HG02763 (cell line): Measurements from ENCODE around the gene KCNQ1.
A peak's percentile ranks its signal among the peaks of the same experiment; 100 is the strongest.

ENCODE experiments used
- ATAC-seq: cut with Tn5 transposase; IDR thresholded peaks from one replicate; pipeline ENCODE4 v1.9.1; 2021; ENCODE audit warnings: mild to moderate bottlenecking, moderate library complexity; ENCODE audit not compliant: unreplicated experiment

KCNQ1 gene

DNA sequence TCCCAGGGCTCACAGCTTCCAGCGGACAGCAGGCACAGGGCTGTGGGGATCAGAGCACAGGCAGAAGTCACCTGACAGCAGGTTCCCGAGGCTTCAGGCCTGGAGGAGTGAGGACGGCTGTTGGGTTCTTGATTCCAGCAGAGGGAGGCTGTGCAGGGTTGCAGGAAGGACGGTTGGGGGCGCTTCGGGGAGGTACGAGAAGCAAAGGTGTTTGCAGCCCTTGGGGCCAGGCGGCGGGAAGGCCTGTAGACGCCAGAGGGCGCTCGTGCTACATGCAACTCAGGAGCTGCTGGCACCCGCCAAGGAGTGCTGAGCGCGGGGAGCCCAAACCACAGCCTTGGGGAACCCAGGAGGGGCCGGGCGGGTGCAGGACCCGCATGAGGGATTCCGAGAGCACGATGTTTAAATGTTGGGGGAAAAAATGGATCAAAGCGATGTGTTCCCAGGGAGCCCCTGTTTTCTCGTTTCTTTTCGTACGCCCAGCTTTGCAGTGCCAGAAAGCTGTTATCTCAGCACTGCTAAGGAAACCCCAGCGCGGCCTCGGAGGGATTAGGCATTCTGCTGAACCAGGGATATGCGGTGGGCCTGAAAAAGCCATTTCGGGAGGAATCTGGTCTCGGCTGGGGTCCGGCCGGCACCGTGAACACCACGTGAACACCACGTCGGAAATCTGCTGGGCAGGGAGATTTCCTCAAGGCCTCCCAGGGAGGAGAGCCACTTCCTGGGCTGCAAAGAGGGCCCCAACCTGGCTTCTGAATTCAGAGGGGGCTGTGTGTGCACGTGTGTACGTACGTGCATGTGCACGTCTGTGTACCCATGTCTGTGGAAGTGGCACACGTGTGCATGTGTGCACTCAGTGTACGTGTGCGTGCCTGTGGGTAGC is 88.1 kb downstream of the KCNQ1 start:
- ATAC-seq, result peak; percentile 74

DNA sequence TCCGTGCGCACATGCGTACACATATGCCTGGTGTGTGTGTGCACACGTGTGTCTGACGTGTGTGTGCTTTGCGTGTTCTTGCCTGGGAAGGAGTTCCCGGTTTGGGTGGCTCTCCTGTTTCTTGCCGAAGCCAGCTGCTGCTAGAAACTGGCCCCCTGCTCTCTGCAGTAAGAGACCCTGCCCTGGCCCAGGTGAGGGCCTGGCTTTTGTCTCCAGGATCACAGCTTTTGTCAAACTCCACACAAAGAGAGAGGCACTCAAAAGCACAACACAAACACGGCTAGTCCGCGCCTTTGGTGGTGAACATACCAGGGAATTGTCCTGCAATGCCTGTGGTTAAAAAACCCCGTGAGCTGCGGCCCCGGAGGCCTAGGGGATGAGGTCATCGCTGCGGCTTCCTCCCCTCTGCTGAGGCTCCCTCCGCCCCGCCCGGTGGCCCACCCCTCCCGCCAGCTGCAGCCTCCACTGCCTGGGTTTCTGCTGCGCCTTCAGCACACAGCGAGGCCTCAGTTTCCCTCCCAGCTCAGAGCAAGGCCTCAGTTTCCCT is 88.9 kb downstream of the KCNQ1 start:
- no peak for ATAC-seq

GRCh38 chr11:2534134-2534956 is 89.5 kb downstream of the KCNQ1 start:
- no peak for ATAC-seq

DNA sequence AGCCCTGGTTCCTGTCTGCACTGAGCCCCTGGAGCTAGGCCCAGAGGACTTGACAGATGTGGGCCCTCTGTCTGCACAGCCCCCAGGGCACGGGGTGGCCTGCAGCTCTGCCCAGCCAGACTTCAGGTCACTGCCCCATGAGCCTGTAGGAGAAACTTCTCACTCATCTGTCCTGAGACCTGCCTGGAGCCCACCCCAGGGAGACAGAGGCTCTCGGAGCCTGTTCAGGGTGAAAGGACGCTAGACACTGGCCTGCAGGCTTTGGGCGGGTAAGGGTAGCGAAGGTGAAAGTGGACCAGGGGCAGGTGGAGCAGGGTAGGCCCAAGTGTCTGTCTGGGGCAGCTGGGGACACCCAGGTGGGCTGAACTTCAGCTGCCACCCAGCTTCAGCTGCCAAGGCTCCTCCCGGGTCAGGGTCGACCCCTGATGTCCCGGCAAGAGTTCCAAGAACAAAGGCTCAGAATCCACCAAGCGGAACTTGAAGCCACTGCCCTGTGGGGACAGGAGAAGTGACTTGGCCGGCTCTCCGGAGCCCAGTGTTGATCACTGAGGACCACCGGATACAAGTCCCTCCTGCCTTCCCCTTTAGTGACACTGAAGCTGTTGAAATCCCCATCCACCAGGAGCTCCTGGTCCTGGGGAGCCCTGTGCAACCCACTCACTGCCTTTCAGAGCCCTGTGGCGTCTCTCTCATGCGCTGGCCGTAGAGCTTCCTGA is 90.3 kb downstream of the KCNQ1 start:
- no peak for ATAC-seq

DNA sequence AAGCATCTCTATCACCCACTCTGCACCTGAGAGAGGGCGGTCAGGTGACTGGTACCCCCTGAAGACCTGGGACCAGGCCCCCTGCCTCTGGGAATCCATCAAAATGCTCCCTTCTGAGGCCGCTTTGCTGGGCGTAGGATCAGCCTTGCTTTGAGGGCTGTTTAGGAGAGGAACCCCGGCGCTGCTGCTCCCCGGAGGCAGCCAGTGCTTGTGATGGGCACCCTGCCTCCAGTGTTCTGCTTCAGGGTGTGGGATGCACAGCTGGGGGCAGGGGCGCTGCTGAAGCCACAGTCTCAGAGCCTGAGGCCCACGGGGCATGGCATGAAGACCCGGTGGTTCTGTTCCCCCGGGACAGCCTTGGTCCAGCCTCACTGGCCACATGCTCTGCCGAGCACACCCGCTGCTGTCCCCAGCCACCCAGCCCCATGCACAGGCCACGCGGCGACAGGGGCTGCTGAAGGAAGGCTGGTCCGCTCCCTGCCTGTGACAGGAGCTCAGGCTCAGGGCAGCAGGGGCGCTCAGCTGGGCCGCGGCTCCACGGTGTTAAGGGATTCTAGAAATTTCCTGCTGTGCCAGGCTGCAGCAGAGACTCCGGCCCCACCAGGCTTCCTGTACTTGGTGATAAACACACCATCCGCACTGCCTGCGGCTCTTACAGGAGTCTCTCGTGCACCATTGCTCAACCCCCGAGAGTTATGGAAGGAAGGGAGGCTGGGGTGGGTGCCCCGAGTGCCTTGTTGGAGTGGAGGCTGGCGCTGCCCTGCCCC is 91.0 kb downstream of the KCNQ1 start:
- no peak for ATAC-seq

DNA sequence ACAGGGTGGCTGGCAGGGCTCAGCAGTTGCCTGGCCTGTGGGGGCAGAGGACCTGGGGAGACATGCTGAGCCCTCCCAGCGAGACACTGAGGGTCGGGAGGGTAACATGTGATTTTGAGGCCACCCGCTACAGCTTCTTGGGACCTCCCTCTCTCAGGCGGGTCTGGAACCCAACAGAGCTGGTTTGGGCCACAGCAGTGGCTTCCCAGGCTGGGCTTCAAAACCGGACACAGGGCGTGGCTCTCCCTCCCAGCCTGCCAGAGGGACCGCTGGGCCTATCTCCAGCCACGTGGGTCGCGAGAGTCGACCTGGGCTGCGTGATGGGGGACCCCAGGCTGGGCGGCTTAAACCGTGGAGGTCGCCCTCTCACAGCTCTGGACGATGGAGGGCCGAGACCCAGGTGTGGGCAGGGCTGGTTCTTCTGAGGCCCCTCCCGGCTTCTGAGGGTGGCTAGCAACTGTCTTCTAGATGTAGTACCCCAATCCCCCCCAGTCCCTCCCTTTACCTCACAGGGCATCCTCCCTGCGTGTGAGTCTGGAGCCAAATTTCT is 91.7 kb downstream of the KCNQ1 start:
- no peak for ATAC-seq

- no peak for ATAC-seq
These were observed 92.3 kb downstream of the KCNQ1 start for GRCh38 chr11:2537010-2537705.

DNA sequence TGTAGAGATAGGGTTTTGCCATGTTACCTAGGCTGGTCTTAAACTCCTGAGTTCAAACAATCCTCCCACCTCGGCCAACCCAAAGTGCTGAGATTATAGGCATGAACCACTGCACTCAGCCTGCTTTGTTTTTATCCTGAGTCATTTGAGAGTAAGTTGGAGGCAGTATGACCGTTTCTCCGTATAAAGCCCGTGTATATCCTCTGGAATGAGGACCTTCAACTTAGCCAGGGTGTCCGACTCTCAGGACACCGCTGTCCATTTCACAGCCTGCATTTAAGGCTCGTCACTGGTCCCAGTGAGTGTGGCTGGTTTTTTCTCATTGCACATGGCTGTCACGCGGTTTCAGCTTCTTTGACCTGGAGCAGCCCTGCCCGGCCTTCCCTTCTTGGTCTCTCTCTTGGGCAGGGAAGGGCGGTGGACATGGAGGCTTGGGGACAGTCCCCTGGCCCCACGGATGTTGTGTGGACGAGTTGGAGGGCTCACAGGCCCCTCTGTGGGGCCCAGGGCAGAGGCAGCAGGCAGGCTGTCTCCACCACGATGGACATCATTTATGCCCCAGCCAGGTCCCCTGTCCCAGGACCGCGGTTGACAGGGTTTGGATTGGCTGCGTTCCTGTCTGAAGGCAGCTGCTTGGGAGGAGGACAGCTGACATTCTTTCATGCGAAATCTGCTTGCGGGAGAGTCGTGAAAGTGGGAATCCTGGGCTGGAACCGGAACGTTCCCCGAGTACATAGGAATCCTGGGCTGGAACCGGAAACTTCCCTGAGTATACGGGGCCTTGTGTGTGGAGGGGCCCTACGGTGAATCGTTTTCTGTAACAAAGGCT is 93.3 kb downstream of the KCNQ1 start:
- no peak for ATAC-seq

- ATAC-seq, result no peak
These were observed 94.1 kb downstream of the KCNQ1 start for GRCh38 chr11:2538951-2539350.

GRCh38 chr11:2539371-2540222 is 94.8 kb downstream of the KCNQ1 start:
- no peak for ATAC-seq

DNA sequence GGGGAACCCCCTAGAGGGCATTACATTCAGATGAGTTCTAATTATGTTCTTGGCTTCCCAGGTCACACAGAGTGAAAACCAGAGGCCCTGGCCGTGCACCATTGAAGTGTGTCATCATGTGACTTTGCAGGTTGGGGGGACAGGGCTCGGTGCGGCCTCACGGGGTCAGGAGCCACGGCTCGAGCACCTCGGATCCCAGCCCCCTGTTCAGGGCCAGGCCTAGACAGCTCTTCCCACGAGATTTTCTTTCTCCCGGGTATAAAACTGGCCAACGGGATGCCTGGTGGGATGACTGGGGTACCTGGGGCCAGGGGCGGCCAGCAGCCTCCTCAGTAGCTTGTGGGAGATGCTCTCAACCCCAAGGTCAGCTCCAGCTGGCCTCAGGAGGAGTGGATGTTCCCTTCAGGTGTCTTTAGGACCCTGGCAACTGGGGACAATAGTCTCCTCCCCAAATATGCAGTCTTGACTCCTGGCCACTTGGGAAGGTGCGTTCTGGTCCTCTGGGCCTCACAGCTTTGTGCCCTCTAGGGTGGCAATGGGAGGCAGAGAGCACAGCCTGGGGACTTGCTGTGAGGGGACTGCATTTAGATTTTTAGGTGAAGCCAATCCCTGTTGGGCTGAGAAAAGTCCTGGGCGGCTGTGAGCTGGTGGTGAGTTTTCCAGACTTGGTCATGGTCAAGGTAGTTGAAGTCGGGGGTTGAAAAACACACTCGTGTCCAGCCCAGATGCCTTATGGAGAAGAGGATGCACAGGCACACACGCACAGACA is 95.6 kb downstream of the KCNQ1 start:
- no peak for ATAC-seq

- no peak for ATAC-seq
These were observed 96.3 kb downstream of the KCNQ1 start for GRCh38 chr11:2540992-2541680.

DNA sequence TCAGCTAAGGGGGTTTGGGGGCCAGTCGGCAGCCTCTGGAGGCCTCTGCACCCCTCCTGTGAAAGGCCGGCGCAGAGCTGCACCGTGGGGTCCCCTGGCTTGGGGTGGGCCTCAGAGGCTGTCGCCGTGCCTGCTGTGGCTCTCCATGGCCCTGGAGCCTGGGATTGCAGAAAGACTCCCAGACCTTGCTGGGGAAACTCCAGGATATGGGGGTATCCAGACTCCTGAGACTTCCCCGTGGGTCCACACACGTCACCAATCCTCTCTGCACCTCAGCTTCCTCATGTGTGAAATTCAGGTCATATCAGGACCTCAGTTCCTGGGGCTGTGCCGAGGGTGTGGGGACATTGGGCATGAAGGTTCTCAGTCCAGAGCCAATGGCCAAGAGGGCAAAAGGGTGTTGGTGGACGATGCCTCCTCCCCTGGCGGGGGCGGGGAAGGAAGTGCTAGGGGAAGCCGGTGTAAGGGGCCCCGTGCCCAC is 97.1 kb downstream of the KCNQ1 start:
- no peak for ATAC-seq

DNA sequence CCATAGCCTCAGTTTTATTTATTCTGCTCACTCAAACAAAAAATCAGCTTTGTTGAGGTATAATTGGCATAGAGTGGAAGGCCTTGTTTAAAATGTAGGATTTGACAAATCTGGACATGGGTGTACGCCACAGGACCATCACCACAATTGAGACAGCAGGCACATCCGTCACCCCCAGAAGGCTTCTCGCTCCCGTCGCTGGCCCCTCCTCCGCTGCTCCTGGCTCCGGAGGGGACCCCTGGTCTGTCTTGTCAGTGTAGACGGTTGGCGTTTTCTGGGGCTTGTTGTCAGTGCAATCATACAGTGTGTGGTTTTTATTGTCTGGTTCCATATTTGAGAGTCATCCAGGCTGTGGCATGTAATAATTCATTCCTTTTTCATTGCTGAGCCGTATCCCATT is 97.6 kb downstream of the KCNQ1 start:
- no peak for ATAC-seq

- no peak for ATAC-seq
These were observed 103.0 kb downstream of the KCNQ1 start for GRCh38 chr11:2547806-2548205.

DNA sequence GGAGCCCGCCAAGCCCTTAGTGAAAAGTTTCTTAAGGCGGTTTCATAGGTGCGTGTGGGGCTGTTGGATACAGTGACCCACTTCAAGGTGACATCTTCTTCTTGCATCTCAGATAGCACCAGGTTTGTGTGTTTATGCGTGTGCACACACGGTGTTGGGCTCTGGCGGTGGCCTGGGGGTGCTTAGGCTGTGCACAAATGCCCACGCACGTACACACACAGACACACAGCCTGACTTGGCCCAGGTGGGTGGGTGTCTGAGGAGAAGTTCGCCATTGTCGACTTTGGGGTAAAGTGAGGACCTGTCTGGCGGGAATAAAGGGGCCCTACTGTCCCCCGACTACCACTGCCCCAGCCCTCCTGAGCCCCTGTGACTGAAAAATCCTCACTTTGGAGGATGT is 103.8 kb downstream of the KCNQ1 start:
- ATAC-seq, result no peak
